ENCODE results near the gene CACNB1. TPM values are rescaled to one million over a fixed set of nuclear protein-coding genes. Genes with fewer than 3 reads are reported as not detected.

The CACNB1 gene
- total and polyA plus RNA-seq, 2 experiments from 2014 or later = 1.9 to 4.2 TPM

DNA sequence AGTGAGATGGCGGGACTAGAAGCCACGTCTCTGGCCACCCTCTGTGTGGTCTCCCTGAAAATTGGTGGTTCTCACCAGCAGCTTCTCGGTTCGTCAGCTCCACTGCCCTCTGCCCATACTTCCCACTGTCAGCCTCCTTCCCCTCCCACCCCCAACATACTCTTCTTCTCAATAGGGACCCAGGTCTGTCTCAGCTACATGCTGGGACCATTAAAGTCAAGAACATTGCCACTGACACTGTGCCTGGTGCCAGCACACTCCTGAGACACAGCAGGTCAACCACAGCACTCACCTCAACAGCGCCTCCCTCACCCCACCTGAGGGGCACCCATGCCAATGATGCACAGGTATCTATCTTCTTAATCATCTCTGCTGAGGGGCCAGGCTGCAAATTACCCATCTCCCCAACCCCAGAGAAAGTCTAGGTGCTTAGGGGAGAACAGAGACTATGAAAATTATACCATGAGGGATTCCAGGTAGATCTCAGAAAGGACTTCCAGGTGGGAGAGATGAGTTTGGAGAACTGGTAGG lies 47.3 kb downstream of the CACNB1 start:
- H4K20me1 ChIP-seq (ENCODE audit: insufficient read depth, poor library complexity, severe bottlenecking) = no peaks in the 10 kb centered on the region
- H3K4me2 ChIP-seq = no peak overlapping the region
- 77% methylated on average over 5 of the region's 5 CpGs for WGBS (ENCODE audit: low lambda C conversion rate, missing lambda C conversion rate)
- TF ChIP-seq EZH2phosphoT487 (IDR thresholded peaks at IDR 0.05; ENCODE audit: low read depth, severe bottlenecking, unreplicated experiment) = no peak
- TF ChIP-seq, protein P1, sequence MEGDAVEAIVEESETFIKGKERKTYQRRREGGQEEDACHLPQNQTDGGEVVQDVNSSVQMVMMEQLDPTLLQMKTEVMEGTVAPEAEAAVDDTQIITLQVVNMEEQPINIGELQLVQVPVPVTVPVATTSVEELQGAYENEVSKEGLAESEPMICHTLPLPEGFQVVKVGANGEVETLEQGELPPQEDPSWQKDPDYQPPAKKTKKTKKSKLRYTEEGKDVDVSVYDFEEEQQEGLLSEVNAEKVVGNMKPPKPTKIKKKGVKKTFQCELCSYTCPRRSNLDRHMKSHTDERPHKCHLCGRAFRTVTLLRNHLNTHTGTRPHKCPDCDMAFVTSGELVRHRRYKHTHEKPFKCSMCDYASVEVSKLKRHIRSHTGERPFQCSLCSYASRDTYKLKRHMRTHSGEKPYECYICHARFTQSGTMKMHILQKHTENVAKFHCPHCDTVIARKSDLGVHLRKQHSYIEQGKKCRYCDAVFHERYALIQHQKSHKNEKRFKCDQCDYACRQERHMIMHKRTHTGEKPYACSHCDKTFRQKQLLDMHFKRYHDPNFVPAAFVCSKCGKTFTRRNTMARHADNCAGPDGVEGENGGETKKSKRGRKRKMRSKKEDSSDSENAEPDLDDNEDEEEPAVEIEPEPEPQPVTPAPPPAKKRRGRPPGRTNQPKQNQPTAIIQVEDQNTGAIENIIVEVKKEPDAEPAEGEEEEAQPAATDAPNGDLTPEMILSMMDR (IDR thresholded peaks at IDR 0.05; ENCODE audit: poor library complexity) = no peak
- TF ChIP-seq EZH2 (IDR thresholded peaks at IDR 0.05; ENCODE audit: borderline replicate concordance) = no peak
- H3K9me2 ChIP-seq (replicated peaks; ENCODE audit: insufficient read depth) = no peaks in the 10 kb centered on the region
- no peak overlapping the region for H2AFZ ChIP-seq
- H3K9me3 ChIP-seq (ENCODE audit: low read depth) = no peaks in the 10 kb centered on the region
- peaks cover 14% of the 10 kb centered on the region for H3K27me3 ChIP-seq
- DNase-seq (ENCODE audit: low spot score) = no peak
- no peak overlapping the region for H3K27ac ChIP-seq
- peaks cover 9% of the 10 kb centered on the region for H3K4me1 ChIP-seq (ENCODE audit: insufficient read depth)
- H3K79me2 ChIP-seq = no peaks in the 10 kb centered on the region
- no peak overlapping the region for H3K4me3 ChIP-seq
- H3K36me3 ChIP-seq (replicated peaks; ENCODE audit: insufficient read depth, low read depth) = no peaks in the 10 kb centered on the region

DNA sequence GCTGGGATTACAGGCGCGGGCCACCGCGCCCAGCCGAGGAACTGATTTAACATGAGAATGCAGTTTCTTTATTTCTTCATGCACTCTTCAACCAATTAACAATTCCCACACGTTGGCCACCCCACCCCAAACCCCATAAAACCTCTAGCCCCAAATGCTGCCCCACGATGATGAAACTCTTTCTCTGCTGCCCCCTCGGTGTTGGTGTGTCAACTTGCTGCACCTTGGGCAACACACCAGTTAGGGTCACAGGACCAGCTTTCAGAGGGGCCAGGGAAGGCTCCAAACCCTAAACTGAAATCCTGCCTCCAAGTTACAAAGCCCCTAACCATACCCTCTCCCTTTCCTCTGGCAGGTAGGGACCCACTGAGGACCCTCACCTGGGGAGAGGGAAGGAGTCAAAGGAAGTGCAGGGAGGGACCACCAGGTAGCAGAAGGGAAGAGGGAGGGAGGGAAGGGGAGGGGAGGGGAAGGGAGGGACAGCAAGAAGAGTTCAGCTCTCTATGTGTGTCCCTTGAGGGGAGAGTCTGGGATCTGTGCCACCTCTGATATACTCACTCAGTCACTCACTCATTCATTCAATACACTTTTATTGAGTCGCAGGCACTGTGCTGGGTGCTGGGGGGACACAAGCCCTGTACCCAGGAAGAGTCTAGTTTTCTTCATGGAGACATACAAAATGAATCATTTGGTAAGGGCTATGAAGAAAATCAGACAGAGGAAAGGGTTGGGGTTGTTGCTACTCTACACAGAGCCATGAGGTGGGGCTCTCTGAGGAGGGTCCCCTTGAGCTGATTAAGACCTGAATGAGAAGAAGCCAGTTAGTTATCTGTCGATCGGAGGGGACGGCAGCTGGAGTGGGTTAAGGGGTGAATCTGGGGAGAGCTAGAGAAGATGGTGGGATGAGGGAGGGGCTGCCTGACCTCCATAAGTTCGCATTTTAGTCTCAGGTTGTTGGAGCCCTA lies 50.0 kb downstream of the CACNB1 start:
- Histone ChIP-seq H3K27me3 (peaks cover 14% of the 10 kb centered on the region), H4K20me1 (ENCODE audit: insufficient read depth, poor library complexity, severe bottlenecking) (no peaks in the 10 kb centered on the region), H3K36me3 (replicated peaks; ENCODE audit: insufficient read depth, low read depth) (no peaks in the 10 kb centered on the region), H3K4me1 (ENCODE audit: insufficient read depth) (peaks cover 19% of the 10 kb centered on the region), H3K9me2 (replicated peaks; ENCODE audit: insufficient read depth) (no peaks in the 10 kb centered on the region), H2AFZ (no peak overlapping the region), H3K9me3 (ENCODE audit: low read depth) (no peaks in the 10 kb centered on the region), H3K79me2 (no peaks in the 10 kb centered on the region), H3K27ac (no peak overlapping the region), H3K4me2 (no peak overlapping the region), H3K4me3 (no peak overlapping the region)
- no peak for DNase-seq (ENCODE audit: low spot score)
- 74% methylated on average over 13 of the region's 13 CpGs for WGBS (ENCODE audit: low lambda C conversion rate, missing lambda C conversion rate)
- no peak for TF ChIP-seq EZH2 (IDR thresholded peaks at IDR 0.05; ENCODE audit: borderline replicate concordance)
- TF ChIP-seq, protein P1 (IDR thresholded peaks at IDR 0.05; ENCODE audit: poor library complexity) = no peak
- no peak for TF ChIP-seq EZH2phosphoT487 (IDR thresholded peaks at IDR 0.05; ENCODE audit: low read depth, severe bottlenecking, unreplicated experiment)

DNA sequence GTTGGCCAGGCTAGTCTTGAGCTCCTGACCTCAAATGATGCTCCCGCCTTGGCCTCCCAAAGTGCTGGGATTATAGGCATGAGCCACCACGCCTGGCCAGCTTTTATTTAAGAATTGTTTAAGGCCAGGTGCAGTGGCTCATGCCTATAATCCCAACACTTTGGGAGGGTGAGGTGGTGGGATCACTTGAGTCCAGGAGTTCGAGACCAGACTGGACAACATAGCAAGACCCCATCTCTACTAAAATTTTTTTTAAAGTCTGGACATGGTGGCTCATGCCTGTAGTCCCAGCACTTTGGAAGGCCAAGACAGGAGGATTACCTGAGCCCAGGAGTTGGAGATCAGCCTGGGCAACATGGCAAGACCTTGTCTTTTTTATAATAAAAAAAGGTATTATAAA lies 51.2 kb downstream of the CACNB1 start:
- DNase-seq (ENCODE audit: low spot score) = no peak
- TF ChIP-seq, protein P1 (IDR thresholded peaks at IDR 0.05; ENCODE audit: poor library complexity) = no peak
- TF ChIP-seq EZH2 (IDR thresholded peaks at IDR 0.05; ENCODE audit: borderline replicate concordance) (no peak), EZH2phosphoT487 (IDR thresholded peaks at IDR 0.05; ENCODE audit: low read depth, severe bottlenecking, unreplicated experiment) (no peak)
- Histone ChIP-seq H3K4me2 (no peak overlapping the region), H3K9me2 (replicated peaks; ENCODE audit: insufficient read depth) (no peaks in the 10 kb centered on the region), H2AFZ (no peak overlapping the region), H3K4me1 (ENCODE audit: insufficient read depth) (peaks cover 11% of the 10 kb centered on the region), H3K27ac (no peak overlapping the region), H3K9me3 (ENCODE audit: low read depth) (no peaks in the 10 kb centered on the region), H3K4me3 (no peak overlapping the region), H4K20me1 (ENCODE audit: insufficient read depth, poor library complexity, severe bottlenecking) (no peaks in the 10 kb centered on the region), H3K79me2 (no peaks in the 10 kb centered on the region), H3K27me3 (peaks cover 14% of the 10 kb centered on the region), H3K36me3 (replicated peaks; ENCODE audit: insufficient read depth, low read depth) (no peaks in the 10 kb centered on the region)
- 95% methylated on average over 3 of the region's 3 CpGs for WGBS (ENCODE audit: low lambda C conversion rate, missing lambda C conversion rate)

Measured in hepatocyte (in vitro differentiated cells).